GM18498 (cell line): ENCODE measurements around the gene C4orf50.

ENCODE experiments used
- ATAC-seq: cut with Tn5 transposase; IDR thresholded peaks from one replicate; pipeline ENCODE4 v1.9.1; 2021; ENCODE audit warnings: mild to moderate bottlenecking, moderate library complexity; ENCODE audit not compliant: unreplicated experiment

Gene C4orf50

GRCh38 chr4:6018331-6018730, at the start of gene C4orf50:
TSS of gene C4orf50 (minus strand) at chr4:6018431.
- ATAC-seq = no peak

GRCh38 chr4:6065934-6066590, 47.8 kb upstream of the C4orf50 start:
- no peak for ATAC-seq

- no peak for ATAC-seq
Observed at GRCh38 chr4:6065166-6065565, 46.9 kb upstream of the C4orf50 start.

DNA sequence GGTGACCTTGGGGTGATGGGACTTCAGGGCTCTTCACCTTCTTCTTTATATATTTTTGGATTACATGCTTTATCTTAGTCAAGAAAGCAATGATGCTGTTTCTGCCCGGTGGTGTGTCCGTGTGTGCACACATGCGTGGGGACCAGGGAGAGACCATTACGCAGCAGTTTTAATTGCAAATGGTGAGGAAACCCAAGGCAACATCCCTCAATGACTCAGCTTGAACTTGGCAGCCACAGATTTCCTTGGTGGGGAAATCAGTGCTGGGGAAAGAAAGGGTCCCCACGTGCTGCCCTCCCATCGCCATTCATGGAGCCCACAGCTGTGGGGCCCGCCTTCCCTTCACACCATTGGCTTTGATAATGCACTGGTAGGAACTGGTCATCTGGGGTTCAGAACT, 46.2 kb upstream of the C4orf50 start:
- ATAC-seq = no peak

DNA sequence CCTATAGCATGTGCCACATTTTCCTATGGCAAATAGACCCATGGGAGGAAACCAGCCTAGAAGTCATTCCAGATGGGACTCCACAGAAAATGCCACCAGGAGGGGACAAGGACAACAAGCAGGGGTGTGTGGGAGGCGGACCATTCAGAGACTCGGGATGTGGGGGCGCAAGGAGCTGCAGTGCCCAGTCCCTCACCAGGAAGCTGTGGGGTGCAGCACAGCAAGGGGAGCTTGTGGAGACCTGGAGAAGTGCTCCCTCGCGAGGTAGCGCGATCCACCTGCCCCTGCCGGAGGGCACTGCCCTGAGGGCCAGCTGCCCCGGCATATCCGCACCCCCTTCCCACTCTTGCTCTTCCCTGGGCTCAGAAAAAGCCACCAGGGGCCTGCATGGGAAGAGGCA, 45.5 kb upstream of the C4orf50 start:
- no peak for ATAC-seq

- no peak for ATAC-seq
Observed at GRCh38 chr4:6062133-6062532, 43.9 kb upstream of the C4orf50 start.

DNA sequence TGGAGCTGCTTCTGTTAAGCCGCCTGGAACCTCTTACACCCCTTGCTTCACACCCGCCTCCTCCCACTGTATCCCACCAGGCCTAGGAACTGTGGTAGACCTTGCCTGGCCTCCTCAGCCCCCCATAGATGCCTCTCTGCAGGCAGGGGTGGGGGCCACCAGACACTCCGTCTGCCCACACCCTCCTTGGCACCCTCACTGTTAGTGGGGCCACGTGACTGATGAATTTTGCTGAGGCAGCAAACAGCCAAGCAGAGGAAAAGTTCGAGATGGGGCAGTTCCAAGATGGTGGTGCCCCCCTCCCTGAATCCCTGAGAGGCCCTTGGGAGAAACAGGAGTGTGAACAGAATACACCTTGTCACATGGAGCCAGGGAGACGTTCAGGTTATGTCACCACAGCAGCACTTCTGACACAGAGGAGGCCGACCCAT, 41.2 kb upstream of the C4orf50 start:
- ATAC-seq = no peak

GRCh38 chr4:6058531-6059374, 40.5 kb upstream of the C4orf50 start:
- ATAC-seq = no peak

- no peak for ATAC-seq
Observed at GRCh38 chr4:6056976-6057766, 38.9 kb upstream of the C4orf50 start.

DNA sequence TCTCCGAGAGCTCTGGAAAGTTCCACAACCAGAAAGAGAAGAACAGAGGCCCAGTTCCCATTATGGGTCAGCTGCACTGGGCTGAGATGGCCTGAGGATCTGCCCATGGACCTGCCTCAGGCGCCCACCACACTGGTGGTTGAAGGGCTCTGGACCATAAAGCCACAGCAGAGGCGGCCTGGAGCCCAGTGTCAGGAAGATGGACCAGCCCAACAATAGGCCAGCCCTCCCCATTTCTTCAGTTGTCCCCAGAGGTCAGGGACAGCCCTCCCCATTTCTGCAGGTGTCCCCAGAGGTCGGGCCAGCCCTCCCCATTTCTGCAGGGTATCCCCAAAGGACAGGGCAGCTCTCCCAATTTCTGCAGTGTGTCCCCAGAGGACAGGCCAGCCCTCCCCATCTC, 37.2 kb upstream of the C4orf50 start:
- no peak for ATAC-seq

DNA sequence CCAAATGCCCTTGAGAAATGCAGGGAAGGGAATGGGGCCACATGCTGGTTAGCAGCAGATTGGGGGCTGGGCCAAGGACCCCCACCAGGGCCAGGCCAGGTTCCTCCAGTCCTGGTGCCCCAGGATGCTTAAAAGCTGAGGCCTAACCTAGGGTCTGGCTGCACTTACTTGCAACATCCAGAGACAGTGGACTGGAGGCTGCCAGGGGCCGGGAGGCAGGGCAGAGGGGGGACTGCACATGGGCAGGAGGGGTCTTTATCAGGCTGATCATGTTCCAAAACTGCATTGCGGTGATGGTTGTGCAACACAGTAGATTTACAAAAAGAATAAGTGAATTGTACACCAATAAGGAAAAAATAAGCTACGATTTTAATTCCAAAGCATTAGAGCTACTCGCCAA, 36.8 kb upstream of the C4orf50 start:
- no peak for ATAC-seq

DNA sequence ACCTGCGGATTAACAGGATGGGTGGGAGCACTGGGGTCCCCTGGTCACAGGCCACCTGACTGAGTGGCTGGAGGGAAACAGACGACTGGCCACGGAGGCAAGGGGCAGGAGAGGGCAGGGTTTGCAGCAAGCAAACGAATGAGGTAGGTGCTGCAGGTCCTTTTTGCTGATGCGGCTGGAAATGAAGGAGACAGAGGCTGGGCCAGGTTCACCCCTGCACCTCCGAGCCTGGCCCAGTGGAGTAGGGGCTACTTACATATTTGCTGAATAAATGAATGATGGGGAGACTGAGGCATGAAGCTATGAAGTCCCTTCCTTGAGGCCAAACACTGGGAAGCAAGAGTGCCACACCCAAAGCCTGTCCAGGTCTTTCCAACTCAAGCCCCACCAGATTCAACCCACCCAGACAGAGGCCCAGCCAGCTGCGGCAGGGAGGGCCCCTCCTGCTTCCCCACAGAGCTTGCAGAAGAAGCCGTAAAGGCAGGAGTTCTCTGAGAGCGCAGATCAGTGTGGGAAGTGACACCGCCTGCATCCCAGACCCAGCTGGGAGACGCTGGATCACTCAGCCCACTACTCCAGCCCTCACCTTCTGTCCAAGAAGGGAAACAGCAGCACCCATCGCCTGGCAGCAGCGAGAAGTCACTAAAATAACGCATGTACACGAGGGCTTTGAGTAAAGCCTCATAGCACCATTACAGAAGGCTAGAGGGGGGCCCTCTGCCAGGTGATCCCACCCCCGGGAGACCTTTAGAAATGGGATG, 36.1 kb upstream of the C4orf50 start:
- ATAC-seq = no peak

DNA sequence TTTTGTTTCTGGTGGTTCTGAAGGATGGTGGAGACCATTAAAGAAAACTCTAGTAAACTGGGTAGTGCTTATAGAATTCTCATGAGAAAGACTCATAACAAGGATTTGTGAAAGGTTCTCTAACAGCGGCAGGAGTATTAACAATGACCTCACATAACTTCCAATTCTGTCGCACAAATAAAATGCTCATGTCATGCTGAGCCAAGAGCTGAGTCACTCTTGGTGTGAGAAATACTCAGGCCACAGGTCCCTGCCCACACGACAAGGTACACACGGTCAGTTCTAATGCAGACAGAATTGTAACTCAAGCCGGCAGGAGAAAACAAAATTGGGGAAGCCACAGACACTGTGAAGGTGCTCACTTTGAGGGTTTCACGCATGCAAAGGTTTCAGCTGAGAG, 34.4 kb upstream of the C4orf50 start:
- no peak for ATAC-seq

DNA sequence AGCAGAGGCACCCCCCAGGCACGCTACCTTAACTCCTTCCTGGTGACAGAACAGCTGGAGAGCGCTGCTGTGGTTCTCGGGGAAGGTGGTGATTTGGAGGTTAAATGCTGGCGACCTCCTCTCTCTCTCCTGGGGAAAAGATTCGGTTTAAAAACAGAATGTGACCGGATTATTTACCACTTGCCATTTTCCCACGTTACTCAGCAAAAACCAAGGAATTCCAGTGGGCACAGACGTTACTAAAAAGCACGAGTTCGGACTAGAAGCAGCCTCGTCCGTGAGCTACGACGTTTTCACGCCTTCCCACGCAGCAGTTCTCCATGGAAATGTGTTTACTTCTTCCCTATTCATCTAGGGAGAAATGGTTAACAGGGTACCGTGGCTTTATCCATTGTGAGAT, 32.3 kb upstream of the C4orf50 start:
- ATAC-seq = no peak

- ATAC-seq = no peak
Observed at GRCh38 chr4:6049985-6050384, 31.8 kb upstream of the C4orf50 start.

- ATAC-seq = no peak
Observed at GRCh38 chr4:6049278-6049677, 31.0 kb upstream of the C4orf50 start.

- no peak for ATAC-seq
Observed at GRCh38 chr4:6048537-6048936, 30.3 kb upstream of the C4orf50 start.

DNA sequence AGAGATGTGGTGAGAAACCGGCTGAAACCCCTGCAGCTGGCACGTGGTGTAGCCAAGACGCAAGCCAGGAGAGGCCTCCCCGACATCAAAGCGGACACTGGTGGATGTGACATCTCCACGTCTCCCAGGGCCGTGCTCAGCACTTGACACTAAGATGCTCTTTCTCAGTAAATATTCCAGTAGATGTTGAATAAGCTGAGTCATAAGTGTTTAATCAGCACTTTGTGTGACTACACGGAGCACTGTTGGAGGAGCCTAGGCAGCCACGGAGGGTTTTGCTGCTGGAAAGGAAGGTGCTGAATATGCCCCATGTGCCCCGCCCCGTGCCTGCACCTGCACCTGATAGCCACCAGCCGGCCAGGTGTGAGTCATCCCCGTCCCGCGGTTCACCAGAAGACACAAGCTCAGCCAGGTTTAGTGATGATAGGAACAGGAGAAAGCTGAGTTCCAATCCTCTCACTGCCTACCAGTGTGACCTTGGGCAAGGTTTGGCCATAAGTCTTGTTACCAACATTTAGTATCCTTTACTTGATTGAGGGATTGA, 29.0 kb upstream of the C4orf50 start:
- no peak for ATAC-seq

GRCh38 chr4:6046526-6047129, 28.4 kb upstream of the C4orf50 start:
- ATAC-seq = no peak

DNA sequence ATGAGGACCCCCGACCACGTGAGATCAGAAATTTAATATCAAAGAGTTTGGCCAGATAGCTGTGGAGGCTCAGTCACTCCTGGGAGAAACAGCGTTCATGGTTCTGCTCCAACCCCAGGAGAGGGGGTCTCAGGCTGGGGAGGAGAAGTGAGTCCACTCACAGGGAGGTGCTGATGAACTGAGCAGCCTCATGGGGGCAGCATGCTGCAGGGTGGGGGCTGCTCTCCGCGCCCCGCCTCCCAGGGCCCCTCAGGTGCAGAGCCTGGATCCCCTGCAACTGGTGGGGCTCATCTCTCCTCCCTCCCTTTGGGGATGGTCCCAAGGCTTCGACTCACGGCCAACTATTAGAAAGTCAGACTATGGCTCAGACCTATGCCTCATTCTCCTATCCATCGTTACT, 26.6 kb upstream of the C4orf50 start:
- no peak for ATAC-seq
